ENCODE data around the gene CPNE4.

DNA sequence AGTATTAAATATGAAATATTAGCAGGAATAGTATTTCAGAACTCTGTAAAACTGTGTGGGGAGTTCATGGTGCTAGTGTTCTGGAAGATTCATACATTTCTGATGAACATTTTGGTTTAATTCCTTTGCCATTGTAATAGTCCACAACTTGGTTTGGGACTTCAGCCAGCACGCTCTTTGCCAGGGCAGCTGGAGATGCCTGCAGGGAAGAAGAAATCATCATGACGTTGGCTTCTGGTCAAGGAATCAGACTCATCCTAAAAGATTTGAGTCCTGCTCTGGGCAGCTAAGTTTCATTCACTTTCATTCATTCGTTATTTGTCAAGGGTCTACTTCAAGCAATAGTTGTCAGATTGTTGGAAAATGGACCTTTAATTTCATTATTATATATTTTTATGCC, 499.7 kb downstream of the CPNE4 start:
- TF ChIP-seq SUZ12 (IDR thresholded peaks at IDR 0.05; ENCODE audit: extremely low read depth, insufficient read depth, insufficient read length) (no peak), YY1 (IDR thresholded peaks at IDR 0.05; ENCODE audit: insufficient read depth, insufficient read length) (no peak), ZNF274 (IDR thresholded peaks at IDR 0.05; ENCODE audit: low read depth, low read length) (no peak)
